Measurements from ENCODE around the gene TTC39C.
"Not testable (repeated sequence)": the region's sequence is repeated elsewhere in the genome, so short reads cannot be mapped to it uniquely, and the experiment has no call there.

The TTC39C gene

DNA sequence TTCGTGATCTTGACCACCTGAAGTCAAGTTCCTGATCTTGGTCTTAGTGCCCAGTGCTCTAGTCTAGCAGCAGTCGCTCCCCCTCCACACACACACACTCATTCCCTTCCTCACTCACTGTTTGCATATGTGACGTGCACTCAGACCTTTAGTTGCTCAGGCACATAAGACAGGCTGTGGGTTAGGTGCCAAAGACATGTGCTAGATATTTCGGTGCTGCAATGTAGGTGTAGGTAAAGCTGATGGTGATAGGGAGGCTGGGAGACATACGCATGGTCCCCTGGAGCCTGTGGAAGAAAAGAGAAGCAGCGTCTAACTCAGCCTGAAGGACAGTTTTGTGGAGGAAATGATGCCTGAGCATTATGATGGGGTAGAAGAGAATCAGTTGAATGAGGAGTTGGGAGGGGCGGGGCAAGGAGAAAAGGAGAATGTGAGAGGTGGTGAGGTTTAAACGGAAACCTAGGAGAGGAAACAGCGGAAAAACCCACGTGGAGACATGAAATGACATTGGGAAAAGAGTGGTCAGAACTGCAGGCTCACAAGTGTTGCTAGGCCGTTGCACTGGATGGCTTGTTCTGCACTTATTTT, 3.8 kb downstream of the TTC39C start:
- no peak for DNase-seq

GRCh38 chr18:24019641-24020331, 5.2 kb downstream of the TTC39C start:
- DNase-seq, result peak; percentile 62

GRCh38 chr18:24021505-24021904, 7.0 kb downstream of the TTC39C start:
- DNase-seq, result no peak

GRCh38 chr18:24022161-24022560, 7.6 kb downstream of the TTC39C start:
- no peak for DNase-seq

- DNase-seq, result no peak
Measured at GRCh38 chr18:24023185-24023814, 8.7 kb downstream of the TTC39C start.

DNA sequence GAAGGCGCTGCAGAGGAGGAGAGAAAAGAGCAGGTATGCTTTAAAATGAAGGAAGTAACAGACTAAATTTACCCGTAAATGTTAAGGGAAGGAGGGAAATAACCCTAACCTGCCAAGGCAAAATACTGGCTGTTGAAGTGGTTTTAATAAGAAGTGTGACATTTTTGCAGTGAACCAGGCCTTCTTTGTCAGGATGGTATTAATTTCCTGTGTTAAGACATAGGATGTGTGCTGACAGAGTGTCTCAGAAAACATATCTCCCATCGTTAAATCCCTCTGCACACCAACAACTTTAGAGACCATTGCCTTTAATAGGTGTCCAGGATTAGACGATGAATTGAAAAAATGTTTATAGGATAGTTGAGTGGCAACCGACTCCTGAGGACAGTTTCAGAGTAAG, 9.9 kb downstream of the TTC39C start:
- no peak for DNase-seq

DNA sequence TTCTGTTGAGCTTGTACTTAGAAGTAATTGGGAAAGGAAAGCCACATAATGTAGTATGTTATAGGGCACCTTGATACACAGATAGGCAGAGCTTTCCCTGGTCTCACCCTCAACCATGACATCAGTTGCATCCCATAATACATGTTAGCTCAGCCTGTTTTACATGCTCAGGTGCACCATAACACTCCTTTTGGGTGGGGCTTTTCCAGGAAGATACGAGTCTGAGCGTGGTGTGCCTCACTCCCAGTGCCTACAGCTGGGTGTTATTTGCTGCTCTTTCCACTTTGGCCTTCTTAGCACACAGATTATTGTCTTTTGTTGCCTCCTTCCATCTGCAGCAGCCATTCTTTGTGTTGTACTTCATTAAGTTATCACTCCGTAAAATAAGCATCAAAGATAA, 11.9 kb downstream of the TTC39C start:
- DNase-seq, result no peak

DNA sequence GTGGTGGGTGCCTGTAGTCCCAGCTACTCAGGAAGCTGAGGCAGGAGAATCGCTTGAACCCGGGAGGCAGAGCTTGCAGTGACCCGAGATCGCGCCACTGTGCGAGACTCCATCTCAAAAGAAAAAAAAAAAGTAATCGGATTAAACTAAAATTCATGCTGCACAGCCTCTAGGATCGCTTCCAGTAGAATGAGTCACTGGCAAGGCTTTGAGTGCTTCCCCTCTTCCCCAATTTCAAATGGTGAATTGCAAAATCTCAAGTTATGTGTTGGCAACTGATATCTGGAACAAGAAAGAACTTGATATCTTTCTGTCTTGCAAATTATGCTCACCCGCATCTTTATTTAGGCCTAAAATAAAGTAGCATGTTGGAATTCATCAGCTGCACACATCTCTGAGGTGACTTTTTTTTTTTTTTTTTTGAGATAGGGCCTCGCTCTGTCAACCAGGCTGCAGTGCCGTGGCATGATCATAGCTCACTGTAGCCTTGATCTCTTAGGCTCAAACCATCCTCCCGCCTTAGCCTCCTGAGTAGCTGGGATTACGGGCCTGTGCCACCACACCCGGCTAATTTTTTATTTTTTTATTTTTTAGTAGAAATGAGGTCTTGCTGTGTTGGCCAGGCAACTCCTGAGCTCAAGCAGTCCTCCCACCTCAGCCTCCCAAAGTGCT, 12.7 kb downstream of the TTC39C start:
- DNase-seq, result no peak

- DNase-seq, result not testable (repeated sequence)
Measured at GRCh38 chr18:24028946-24029345, 14.4 kb downstream of the TTC39C start.

DNA sequence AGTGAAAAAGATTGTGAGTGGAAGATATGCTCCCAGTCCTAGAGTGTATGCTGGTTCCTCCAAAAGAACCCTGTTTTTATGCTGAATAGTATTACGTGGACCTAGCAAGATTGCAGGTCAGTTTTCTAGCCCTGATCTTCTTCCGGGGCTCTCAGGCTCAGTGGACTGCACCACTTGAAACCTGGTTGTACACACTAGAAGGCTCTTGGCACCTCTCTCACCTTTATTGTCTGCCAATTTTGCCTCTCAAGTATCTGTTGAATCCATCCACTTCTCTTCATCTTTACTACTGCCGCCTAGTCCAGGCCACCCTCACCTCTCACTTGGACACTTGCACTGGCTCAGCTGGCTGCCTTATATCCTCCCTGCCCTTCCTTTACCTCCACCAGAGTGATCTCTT, 16.8 kb downstream of the TTC39C start:
- no peak for DNase-seq

DNA sequence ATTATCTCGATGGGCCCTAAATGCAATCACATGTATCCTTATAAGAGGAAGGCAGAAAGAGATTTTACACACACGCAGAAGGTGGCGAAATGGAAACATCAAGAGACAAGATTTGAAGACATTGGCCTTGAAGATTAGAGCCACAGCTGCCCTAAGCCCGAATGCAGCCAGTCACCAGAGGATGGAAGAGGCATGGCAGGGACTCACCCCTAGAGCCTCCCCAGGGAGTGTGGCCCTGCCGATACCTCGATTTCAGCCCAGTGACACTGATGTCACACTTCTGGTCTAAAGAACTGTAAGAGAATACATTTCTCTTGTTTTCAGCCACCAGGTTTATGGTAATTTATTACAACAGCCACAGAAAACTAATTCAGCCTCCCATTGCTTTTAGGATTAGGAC, 17.4 kb downstream of the TTC39C start:
- DNase-seq, result no peak

- DNase-seq, result no peak
Measured at GRCh38 chr18:24033641-24034412, 19.3 kb downstream of the TTC39C start.

- no peak for DNase-seq
Measured at GRCh38 chr18:24035316-24035715, 20.8 kb downstream of the TTC39C start.

GRCh38 chr18:24039671-24040070, 25.1 kb downstream of the TTC39C start:
- DNase-seq, result no peak

DNA sequence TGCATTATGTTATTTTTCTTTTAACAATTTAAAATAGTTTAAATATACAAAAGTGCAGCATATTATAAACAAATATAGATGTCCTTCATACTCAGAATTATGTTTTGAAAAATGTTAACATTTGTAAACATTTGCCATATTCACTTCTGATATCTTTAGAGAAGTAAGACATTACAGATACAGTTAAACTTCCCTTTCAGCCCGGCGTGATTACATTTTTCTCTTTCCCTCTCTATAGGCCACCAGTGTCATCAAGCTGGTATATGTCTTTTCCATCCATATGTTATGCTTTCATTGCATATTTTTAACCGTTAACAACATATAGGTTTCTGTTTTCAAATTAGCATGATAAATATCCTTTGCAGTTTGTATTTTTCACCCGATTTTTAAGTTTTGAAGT, 27.1 kb downstream of the TTC39C start:
- DNase-seq, result no peak

GRCh38 chr18:24043403-24043802, 28.8 kb downstream of the TTC39C start:
- DNase-seq, result no peak

- no peak for DNase-seq
Measured at GRCh38 chr18:24048261-24048660, 33.7 kb downstream of the TTC39C start.

GRCh38 chr18:24049142-24049541, 34.6 kb downstream of the TTC39C start:
- DNase-seq, result no peak

DNA sequence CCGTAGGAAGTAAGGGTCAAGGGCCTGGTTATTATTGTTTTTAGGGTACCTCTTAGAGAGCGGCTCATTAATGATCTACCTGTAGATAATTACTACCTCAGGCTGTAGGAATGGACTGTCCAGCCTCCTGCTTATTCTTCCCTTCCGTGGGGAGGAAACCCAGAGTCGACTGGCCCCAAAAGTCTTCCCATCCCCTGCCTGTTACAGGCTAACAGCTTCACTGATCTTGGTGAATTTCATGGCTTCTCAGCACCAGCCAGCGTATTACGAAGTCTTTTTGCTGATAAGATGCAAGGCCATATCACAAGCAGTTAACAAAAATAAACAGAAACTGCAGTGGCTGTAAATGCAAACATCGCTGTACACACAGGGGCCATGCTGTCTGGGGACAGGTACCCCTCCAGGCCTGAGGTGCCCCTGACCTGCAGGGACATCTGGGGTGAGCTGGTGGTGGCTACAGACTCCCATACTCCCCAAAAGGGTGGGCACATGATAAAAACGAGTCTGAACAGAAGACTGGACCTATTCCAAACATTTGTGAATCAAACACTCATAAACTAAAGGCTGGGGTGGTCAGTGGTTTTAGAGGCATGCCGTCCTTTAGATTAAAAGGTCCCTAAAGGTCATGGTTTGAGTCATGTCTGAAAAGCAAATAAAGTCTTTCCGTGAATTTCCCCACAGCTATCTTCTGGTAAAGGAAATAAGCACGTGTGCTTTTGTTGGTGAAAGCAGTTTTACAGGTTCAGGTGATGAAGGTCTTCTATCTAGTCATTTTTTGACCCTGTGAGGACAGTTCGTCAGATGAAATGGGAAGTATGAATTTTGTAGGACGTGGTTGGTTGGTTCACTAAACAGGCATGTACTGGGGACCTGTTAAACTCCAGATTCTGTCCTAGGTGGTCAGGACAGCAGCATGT, 36.7 kb downstream of the TTC39C start:
- no peak for DNase-seq

DNA sequence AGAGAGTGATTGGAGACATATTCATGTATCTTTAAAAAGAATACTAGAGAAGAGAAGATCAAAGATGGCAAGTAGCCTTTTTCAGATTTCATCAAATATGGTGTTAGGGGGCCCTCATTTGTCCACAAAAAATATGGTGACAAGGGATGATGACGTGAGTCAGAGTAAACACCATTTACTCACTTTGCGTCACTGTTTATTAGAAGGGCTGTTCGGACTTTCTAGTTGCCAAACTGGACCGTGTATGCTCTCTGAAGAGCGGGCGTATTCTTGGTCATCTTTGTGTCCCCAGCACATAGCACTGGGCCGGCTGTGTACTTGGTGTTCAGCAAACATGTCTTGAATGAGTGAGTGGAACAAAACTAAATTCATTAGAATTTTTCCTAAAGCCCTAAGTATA, 37.5 kb downstream of the TTC39C start:
- no peak for DNase-seq

GRCh38 chr18:24053211-24053610, 38.7 kb downstream of the TTC39C start:
- no peak for DNase-seq

- peak; percentile 41 for DNase-seq
Measured at GRCh38 chr18:24054130-24054529, 39.6 kb downstream of the TTC39C start.

All from CD4-positive, alpha-beta T cell treated with Interleukin-6 for 4 hours (primary cell).